IMR-90 (cell line): ENCODE results near the gene NRIP1. TPM values are rescaled to one million over a fixed set of nuclear protein-coding genes. Genes with fewer than 3 reads are reported as not detected.

Source experiments
- ATAC-seq: fragments of 200-7000 bp; cut with Tn5 transposase; 2 replicates; pipeline ENCODE4 v1.9.1; 2020; ENCODE audit warnings: low read depth, mild to moderate bottlenecking, moderate library complexity
- BruUV-seq: library from RNA; stranded (reverse); fragments of 400-500 nt; replicated peaks from 2 replicates; lab custom pipeline; 2021; lab: Mats Ljungman, UMichigan
- CTCF ChIA-PET: fragments of 300-600 bp; formaldehyde crosslinking; extraction: SDS; loops from one replicate; lab custom pipeline; 2021; ENCODE audit warnings: antibody characterized with exemption; lab: Yijun Ruan, JAX
- POLR2A ChIA-PET: fragments of 300-600 bp; sonication (Branson Sonifier 250); formaldehyde crosslinking; loops from one replicate; lab custom pipeline; 2022; ENCODE audit warnings: antibody characterized with exemption; ENCODE audit not compliant: unreplicated experiment; lab: Charles Lee
- DNase-seq: peaks from one replicate; pipeline ENCODE4 v3.0.0; 2013
- H2AFZ ChIP-seq: replicated peaks from 2 replicates; pipeline ENCODE3; 2013; ENCODE audit warnings: low read length, mild to moderate bottlenecking; ENCODE audit not compliant: poor library complexity
- H2AK5ac ChIP-seq: 2 replicates; pipeline ENCODE4 v1.6.1; 2013; ENCODE audit warnings: low read depth, low read length, inconsistent platforms
- H2AK9ac ChIP-seq: replicated peaks from 2 replicates; pipeline ENCODE3; 2013; ENCODE audit warnings: mild to moderate bottlenecking, low read depth, low read length, moderate library complexity; ENCODE audit not compliant: poor library complexity
- H2BK120ac ChIP-seq: 2 replicates; pipeline ENCODE4 v1.6.1; 2013; ENCODE audit warnings: low read depth, low read length, inconsistent platforms
- H2BK15ac ChIP-seq: 3 replicates; pipeline ENCODE4 v1.6.1; 2013; ENCODE audit warnings: low read depth, low read length, inconsistent platforms
- H2BK20ac ChIP-seq: 2 replicates; pipeline ENCODE4 v1.6.1; 2013; ENCODE audit warnings: low read depth, mild to moderate bottlenecking, inconsistent platforms, low read length, moderate library complexity
- H2BK5ac ChIP-seq: 2 replicates; pipeline ENCODE4 v1.6.1; 2013; ENCODE audit warnings: mild to moderate bottlenecking, low read depth, low read length, inconsistent platforms; ENCODE audit not compliant: poor library complexity, severe bottlenecking
- H3K14ac ChIP-seq: replicated peaks from 2 replicates; pipeline ENCODE4 v1.6.1; 2013; ENCODE audit warnings: low read depth, low read length, inconsistent platforms
- H3K18ac ChIP-seq: 2 replicates; pipeline ENCODE4 v1.6.1; 2013; ENCODE audit warnings: low read depth, low read length, control low read depth
- H3K23ac ChIP-seq: 2 replicates; pipeline ENCODE4 v1.6.1; 2013; ENCODE audit warnings: low read depth, low read length, inconsistent platforms
- H3K27ac ChIP-seq: 2 replicates; pipeline ENCODE4 v1.5.1; 2013; ENCODE audit warnings: mild to moderate bottlenecking, control low read depth, low read length; ENCODE audit not compliant: insufficient read depth
- H3K27me3 ChIP-seq: 2 replicates; pipeline ENCODE4 v1.6.1; 2013; ENCODE audit warnings: low read length; ENCODE audit not compliant: control insufficient read depth, insufficient read depth
- H3K36me3 ChIP-seq: 2 replicates; pipeline ENCODE4 v1.6.1; 2013; ENCODE audit warnings: low read length, mixed read lengths; ENCODE audit not compliant: control insufficient read depth, insufficient read depth
- H3K4ac ChIP-seq: 2 replicates; pipeline ENCODE4 v1.6.1; 2013; ENCODE audit warnings: low read depth, low read length, inconsistent platforms
- H3K4me1 ChIP-seq: 2 replicates; pipeline ENCODE4 v1.6.1; 2013; ENCODE audit warnings: low read length, mixed read lengths; ENCODE audit not compliant: control insufficient read depth, insufficient read depth
- H3K4me2 ChIP-seq: 2 replicates; pipeline ENCODE4 v1.6.1; 2013; ENCODE audit warnings: low read depth, mild to moderate bottlenecking, control low read depth, low read length, moderate library complexity
- H3K4me3 ChIP-seq: 2 replicates; pipeline ENCODE4 v1.5.1; 2013; ENCODE audit warnings: low read depth, mild to moderate bottlenecking, control low read depth, low read length, moderate library complexity; ENCODE audit not compliant: insufficient read depth
- H3K56ac ChIP-seq: 2 replicates; pipeline ENCODE4 v1.6.1; 2013; ENCODE audit warnings: low read length, inconsistent platforms; ENCODE audit not compliant: insufficient read depth; ENCODE audit errors: extremely low read depth
- H3K79me1 ChIP-seq, 2 experiments: 2 replicates each; pipeline ENCODE4 v1.6.1; 2013; ENCODE audit warnings: low read length in 2 of 2, inconsistent platforms in 1 of 2, low read depth in 1 of 2
- H3K9ac ChIP-seq: 2 replicates; pipeline ENCODE4 v1.6.1; 2013; ENCODE audit warnings: low read depth, low read length, control low read depth
- H3K9me1 ChIP-seq: 2 replicates; pipeline ENCODE4 v1.6.1; 2013; ENCODE audit warnings: low read length, inconsistent platforms; ENCODE audit not compliant: insufficient read depth
- H3K9me3 ChIP-seq: 2 replicates; pipeline ENCODE4 v1.6.1; 2013; ENCODE audit warnings: low read length; ENCODE audit not compliant: control insufficient read depth, insufficient read depth
- H4K20me1 ChIP-seq: 2 replicates; pipeline ENCODE4 v1.6.1; 2013; ENCODE audit warnings: low read length, inconsistent platforms; ENCODE audit not compliant: insufficient read depth
- H4K5ac ChIP-seq: 2 replicates; pipeline ENCODE4 v1.6.1; 2013; ENCODE audit warnings: mild to moderate bottlenecking, low read depth, low read length, control low read depth
- H4K8ac ChIP-seq, 2 experiments: 2 replicates each; pipeline ENCODE4 v1.6.1; 2013; ENCODE audit warnings: low read depth in 2 of 2, low read length in 2 of 2, control low read depth in 1 of 2, inconsistent platforms in 1 of 2
- H4K91ac ChIP-seq: 2 replicates; pipeline ENCODE4 v1.6.1; 2013; ENCODE audit warnings: low read depth, low read length, inconsistent platforms; ENCODE audit not compliant: insufficient read depth
- CEBPB ChIP-seq: IDR thresholded peaks from 2 replicates; pipeline ENCODE4 v1.6.1; 2012; ENCODE audit warnings: low read depth, low read length, improper control_type of control experiment
- CHD1 ChIP-seq: IDR thresholded peaks from 2 replicates; pipeline ENCODE4 v1.6.1; 2012; ENCODE audit warnings: low read depth, low read length, improper control_type of control experiment
- FOS ChIP-seq: fragments of 150-350 bp; IDR thresholded peaks from 2 replicates; pipeline ENCODE4 v1.6.1; 2016; ENCODE audit warnings: low read depth, low read length
- MAFK ChIP-seq: IDR thresholded peaks from 2 replicates; pipeline ENCODE4 v1.6.1; 2012; ENCODE audit warnings: low read depth, low read length, improper control_type of control experiment
- RCOR1 ChIP-seq: IDR thresholded peaks from 2 replicates; pipeline ENCODE4 v1.6.1; 2012; ENCODE audit warnings: mild to moderate bottlenecking, low read length, improper control_type of control experiment; ENCODE audit not compliant: insufficient replicate concordance
- RFX5 ChIP-seq: IDR thresholded peaks from 2 replicates; pipeline ENCODE4 v1.8.0; 2012; ENCODE audit warnings: low read depth, mild to moderate bottlenecking, low read length, moderate library complexity
- SMC3 ChIP-seq: fragments of 150-350 bp; IDR thresholded peaks from 2 replicates; pipeline ENCODE4 v1.6.1; 2016; ENCODE audit warnings: low read depth, mild to moderate bottlenecking, antibody characterized with exemption, low read length, moderate library complexity
- WGBS, 2 experiments: methylation state at CpG; one replicate each; pipeline versions ENCODE4 v1.1.5 to v1.1.7; 2013; ENCODE audit warnings: missing lambda C conversion rate in 2 of 2; ENCODE audit not compliant: insufficient read length in 1 of 2; ENCODE audit errors: extremely low coverage in 2 of 2; 5-methylcytosine and 5-hydroxymethylcytosine counted together
- dilution Hi-C: fragments of 300-500 bp; cut with HindIII; formaldehyde crosslinking; loops from one replicate; pipeline ENCODE4 v1.14.3; 2018; ENCODE audit warnings: low sequenced_read_pairs; ENCODE audit not compliant: unreplicated experiment
- in situ Hi-C: fragments of 300-500 bp; cut with MboI; formaldehyde crosslinking; loops from 3 replicates; pipeline ENCODE4 v1.14.3; 2019; ENCODE audit warnings: low sequenced_read_pairs, inconsistent platforms, mixed read lengths
- intact Hi-C: fragments of 100-400 bp; cut with micrococcal nuclease; formaldehyde crosslinking; loops from 2 replicates; pipeline ENCODE4 v1.10.0; 2022
- polyA plus RNA-seq, 3 experiments: library from polyadenylated mRNA; depleted of rRNA; stranded (reverse); fragments of >200 nt; gene quantifications; 2 replicates each; pipeline ENCODE4 v1.2.3, GENCODE V29; 2012; ENCODE audit warnings: low replicate concordance in 1 of 3
- total RNA-seq: library from RNA; depleted of rRNA; stranded (reverse); fragments of >200 nt; gene quantifications from 2 replicates; pipeline ENCODE4 v1.2.3, GENCODE V29; 2012
- TF ChIP-seq, protein P1 (sequence below): fragments of 150-350 bp; IDR thresholded peaks from 2 replicates; pipeline ENCODE4 v1.6.1; 2016; ENCODE audit warnings: low read depth, mild to moderate bottlenecking, low read length, moderate library complexity, borderline replicate concordance
- TF ChIP-seq, protein P2 (sequence below): fragments of 150-350 bp; IDR thresholded peaks from 2 replicates; pipeline ENCODE4 v1.6.1; 2017; ENCODE audit warnings: mild to moderate bottlenecking, antibody characterized with exemption, low read length, low read depth

NRIP1 gene
- total and polyA plus RNA-seq, 2 of the 4 experiments (the other 2 are of a cell fraction) = 9.6 to 73.8 TPM

DNA sequence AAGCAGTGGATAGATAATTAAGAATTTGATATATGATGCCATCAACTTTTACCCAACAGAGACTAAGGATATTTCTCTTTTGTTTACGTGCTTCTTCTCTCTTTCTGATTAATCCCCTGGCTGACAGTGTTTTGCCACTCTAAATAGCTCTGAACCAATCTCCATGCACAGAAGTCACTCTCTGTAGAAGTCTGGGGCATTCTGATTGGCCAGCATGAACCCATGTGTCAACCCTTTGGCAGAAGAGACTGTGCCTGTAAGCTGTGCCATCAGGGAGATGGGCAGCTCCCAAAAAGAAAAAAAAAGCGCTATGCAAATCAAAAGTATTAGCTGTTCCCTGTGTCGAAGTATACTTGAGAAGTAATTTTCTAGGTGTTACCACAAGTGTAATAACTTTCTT lies 34.1 kb upstream of the NRIP1 start:
- H3K4me3 ChIP-seq = no peak overlapping the region
- H3K9ac ChIP-seq = no peak overlapping the region
- no peak overlapping the region for H2BK15ac ChIP-seq
- in situ Hi-C loops (loop anchor here (25.0 kb wide), 1 partner anchor 712 kb away; the partner anchor contains the start of gene HSPA13), intact Hi-C loops (no loop called here), dilution Hi-C loops (no loop called here)
- TF ChIP-seq, protein P1, sequence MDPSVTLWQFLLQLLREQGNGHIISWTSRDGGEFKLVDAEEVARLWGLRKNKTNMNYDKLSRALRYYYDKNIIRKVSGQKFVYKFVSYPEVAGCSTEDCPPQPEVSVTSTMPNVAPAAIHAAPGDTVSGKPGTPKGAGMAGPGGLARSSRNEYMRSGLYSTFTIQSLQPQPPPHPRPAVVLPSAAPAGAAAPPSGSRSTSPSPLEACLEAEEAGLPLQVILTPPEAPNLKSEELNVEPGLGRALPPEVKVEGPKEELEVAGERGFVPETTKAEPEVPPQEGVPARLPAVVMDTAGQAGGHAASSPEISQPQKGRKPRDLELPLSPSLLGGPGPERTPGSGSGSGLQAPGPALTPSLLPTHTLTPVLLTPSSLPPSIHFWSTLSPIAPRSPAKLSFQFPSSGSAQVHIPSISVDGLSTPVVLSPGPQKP = no peak
- TF ChIP-seq CHD1 = no peak
- TF ChIP-seq, protein P2, sequence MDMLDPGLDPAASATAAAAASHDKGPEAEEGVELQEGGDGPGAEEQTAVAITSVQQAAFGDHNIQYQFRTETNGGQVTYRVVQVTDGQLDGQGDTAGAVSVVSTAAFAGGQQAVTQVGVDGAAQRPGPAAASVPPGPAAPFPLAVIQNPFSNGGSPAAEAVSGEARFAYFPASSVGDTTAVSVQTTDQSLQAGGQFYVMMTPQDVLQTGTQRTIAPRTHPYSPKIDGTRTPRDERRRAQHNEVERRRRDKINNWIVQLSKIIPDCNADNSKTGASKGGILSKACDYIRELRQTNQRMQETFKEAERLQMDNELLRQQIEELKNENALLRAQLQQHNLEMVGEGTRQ = no peak
- TF ChIP-seq FOS = no peak
- no peak for TF ChIP-seq CEBPB
- TF ChIP-seq SMC3 = no peak
- no peak for TF ChIP-seq RFX5
- no peak for TF ChIP-seq RCOR1
- no peak for TF ChIP-seq MAFK
- no peak overlapping the region for H3K56ac ChIP-seq
- H4K91ac ChIP-seq = no peak overlapping the region
- H3K4ac ChIP-seq = no peak overlapping the region
- no peak overlapping the region for H3K14ac ChIP-seq
- BruUV-seq = no TSS peak
- no peaks in the 10 kb centered on the region for H3K79me1 ChIP-seq
- H3K27ac ChIP-seq = no peak overlapping the region
- no peak overlapping the region for H2AK9ac ChIP-seq
- H4K5ac ChIP-seq = no peak overlapping the region
- POLR2A ChIA-PET = no interaction called here
- no peaks in the 10 kb centered on the region for H3K9me1 ChIP-seq
- no peaks in the 10 kb centered on the region for H4K20me1 ChIP-seq
- DNase-seq (no peak), ATAC-seq (no peak)
- CTCF ChIA-PET = no interaction called here
- H2BK5ac ChIP-seq = no peak overlapping the region
- H3K27me3 ChIP-seq = no peaks in the 10 kb centered on the region; the same call in 1 of the 2 replicates
- no peaks in the 10 kb centered on the region for H3K4me1 ChIP-seq
- no CpG with 5 or more reads among the region's 3 CpGs for WGBS, 2 experiments
- H2AK5ac ChIP-seq = no peak overlapping the region
- H3K23ac ChIP-seq = no peak overlapping the region
- no peak overlapping the region for H2AFZ ChIP-seq
- H3K36me3 ChIP-seq = no peaks in the 10 kb centered on the region
- H2BK120ac ChIP-seq = no peak overlapping the region
- H3K9me3 ChIP-seq = no peaks in the 10 kb centered on the region
- H3K18ac ChIP-seq = no peak overlapping the region
- H2BK20ac ChIP-seq = no peak overlapping the region
- no peak overlapping the region for H3K4me2 ChIP-seq
- no peak overlapping the region for H4K8ac ChIP-seq
